HG02970 (cell line): Measurements from ENCODE around the gene HTRA3.

Experiments
- ATAC-seq: cut with Tn5 transposase; IDR thresholded peaks from one replicate; pipeline ENCODE4 v1.9.1; 2021; ENCODE audit warnings: mild to moderate bottlenecking, moderate library complexity, moderate number of reproducible peaks; ENCODE audit not compliant: unreplicated experiment, low FRiP score

The HTRA3 gene

GRCh38 chr4:8233672-8234484 is 35.7 kb upstream of the HTRA3 start:
- ATAC-seq: no peak

- no peak for ATAC-seq
Measured at GRCh38 chr4:8234715-8235114, 34.8 kb upstream of the HTRA3 start.

DNA sequence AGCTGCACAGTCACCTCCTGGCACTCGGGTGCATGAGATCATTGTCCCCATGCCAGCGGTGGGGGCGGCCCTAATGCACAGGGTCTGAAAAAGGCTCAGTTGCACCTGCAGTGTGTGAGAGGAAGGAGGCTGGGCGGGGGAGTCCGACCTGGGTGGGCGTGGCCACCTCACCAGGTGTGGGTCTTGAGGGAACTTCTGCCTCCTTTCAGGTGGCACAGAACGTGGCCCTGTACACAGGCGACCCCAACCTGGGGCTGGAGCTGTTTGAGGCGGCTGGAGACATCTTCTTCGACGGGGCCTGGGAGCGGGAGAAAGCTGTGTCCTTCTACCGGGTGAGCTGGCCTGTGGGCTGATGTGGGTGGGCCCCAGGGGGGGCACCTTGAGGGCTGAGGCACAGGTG is 34.3 kb upstream of the HTRA3 start:
- ATAC-seq: no peak

GRCh38 chr4:8235686-8236085 is 33.9 kb upstream of the HTRA3 start:
- no peak for ATAC-seq

DNA sequence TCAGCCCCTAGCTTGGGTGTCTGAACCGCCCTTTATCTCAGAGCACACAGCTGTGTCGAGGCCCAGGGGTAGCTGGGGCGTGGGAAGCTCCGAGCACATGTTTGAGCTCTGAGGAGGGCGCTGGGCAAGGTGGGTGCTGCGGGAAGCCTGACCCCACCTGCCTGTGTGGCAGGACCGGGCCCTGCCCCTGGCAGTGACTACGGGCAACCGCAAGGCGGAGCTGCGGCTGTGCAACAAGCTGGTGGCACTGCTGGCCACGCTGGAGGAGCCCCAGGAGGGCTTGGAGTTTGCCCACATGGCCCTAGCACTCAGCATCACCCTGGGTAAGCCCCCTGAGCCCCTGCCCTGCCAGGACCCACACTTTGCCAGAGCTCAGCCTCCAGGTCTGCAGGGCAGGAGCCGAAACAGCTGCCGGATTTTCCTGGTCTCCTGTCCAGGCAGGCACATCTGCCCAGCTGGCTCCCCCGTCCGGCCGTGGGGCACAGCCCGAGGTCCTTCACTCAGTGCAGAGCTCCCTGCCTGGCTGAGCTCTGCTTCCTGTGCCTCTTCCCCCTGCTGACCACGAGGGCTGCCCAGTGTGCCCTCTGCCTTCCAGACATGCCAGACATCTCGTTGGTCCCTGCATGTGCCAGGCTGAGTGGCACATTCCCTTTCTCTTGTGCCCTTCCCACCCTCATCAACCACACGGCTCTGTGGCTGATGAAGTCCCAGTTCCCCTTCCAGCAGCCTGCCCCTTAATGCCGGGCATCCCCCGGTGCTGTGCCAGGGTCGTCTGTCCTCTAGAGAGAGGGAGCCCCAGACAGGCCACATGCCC is 33.2 kb upstream of the HTRA3 start:
- no peak for ATAC-seq

GRCh38 chr4:8236920-8237195 is 32.7 kb upstream of the HTRA3 start:
- no peak for ATAC-seq

DNA sequence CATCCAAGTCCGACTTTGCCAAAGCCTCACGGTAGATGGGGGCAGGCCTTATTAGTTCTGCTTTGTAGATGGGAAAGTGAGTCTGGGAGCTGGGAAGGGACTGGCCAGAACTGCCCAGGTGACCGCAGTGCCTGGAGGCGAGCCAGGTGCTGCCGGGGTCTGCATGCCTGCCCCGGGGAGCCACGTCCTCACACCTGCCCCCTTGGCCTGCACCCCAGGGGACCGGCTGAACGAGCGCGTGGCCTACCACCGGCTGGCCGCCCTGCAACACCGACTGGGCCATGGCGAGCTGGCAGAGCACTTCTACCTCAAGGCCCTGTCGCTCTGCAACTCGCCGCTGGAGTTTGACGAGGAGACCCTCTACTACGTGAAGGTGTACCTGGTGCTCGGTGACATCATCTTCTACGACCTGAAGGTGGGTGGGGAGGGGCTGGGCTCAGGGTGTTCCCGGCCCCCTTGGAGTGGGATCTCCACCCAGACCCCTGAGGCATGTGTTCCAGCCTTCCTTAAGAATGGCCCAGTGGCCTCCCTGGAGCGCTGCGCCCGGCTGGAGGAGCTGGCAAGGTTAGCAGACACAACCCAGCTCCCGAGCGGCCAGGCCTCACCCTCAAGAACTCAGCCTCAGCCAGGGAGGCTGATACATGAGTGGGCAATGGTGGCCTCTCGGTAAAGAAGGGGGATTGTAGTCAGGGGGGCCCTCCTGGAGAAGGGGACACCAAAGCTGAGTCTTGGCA is 32.1 kb upstream of the HTRA3 start:
- no peak for ATAC-seq

GRCh38 chr4:8238036-8238511 is 31.5 kb upstream of the HTRA3 start:
- ATAC-seq: no peak

DNA sequence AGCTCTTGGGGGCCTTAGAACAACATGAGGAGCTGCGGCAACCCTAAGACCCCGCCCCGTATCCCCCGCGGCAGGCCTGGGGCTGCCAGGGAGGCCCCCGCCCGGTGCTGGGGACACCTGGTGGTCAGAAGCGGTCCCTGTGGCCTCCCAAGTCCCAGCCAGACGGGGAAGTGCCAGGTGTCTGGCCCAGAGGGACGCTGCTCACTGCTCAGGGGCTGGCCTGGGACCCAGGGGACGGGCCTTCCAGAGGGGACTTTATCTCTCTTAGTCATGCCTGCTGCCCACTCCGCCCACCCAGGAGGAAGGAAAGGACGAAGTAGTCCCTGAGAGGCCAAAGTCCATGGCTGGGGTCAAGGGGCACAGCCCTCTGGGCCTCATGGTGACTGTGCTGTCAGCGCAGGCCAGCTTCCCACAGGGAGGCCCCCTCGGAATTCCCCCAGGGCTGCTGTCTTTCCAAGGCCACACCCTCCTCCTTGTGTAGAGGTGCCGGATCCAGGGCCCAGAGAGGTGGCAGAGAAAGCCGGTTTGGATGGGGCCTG is 31.0 kb upstream of the HTRA3 start:
- no peak for ATAC-seq

GRCh38 chr4:8239226-8239625 is 30.3 kb upstream of the HTRA3 start:
- no peak for ATAC-seq

DNA sequence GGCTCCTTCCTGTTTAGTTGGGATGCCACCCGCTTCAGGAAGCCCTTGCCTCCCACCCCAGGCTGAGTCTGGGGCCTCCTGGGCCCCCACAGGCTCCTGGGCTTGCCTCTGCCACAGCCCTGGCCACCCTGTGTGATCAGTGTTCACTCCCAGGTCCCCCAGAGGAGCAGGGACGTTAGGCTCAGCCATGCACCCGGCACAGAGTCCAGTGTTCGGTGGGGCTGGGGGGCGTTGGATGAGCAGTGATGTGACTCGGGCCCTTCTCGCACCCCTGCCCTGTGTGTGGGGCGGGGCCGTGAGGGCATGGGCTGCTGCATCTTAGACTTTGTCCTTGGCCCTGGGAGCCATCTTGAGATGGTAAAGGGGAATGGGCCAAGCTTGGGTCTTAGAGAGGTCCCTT is 29.9 kb upstream of the HTRA3 start:
- no peak for ATAC-seq

DNA sequence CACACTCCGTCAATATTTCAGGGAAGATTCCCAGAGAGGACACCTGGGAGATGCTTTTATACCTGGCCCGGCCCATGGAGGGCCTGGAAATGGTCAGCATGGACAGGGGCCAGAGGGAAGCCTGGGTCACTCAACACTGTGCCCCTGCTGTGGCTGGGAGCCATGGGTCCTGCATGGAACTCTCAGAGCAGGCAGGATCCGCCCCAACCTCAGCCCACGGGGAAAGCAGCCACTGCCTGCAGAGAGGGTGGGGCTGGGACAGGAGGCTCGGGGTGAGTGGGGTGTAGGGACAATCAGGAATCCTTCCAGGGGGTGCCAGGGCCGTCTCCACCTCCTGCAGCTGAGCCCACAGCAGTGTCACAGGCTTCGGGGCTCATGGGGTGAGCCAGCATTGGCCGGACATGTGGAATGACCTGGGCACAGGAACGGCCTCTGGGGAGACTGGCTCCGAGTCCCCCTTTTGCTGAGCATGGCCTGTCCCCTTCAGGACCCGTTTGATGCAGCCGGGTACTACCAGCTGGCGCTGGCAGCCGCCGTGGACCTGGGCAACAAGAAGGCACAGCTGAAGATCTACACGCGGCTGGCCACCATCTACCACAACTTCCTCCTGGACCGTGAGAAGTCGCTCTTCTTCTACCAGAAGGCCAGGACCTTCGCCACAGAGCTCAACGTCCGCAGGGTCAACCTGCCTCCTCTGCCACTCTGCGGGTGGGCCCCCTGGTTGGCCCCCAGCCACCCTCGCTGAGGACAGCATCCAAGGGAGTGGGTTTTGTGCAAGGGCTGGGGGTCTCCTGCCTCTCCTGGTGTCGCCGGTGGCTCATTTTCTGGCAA is 29.1 kb upstream of the HTRA3 start:
- no peak for ATAC-seq

DNA sequence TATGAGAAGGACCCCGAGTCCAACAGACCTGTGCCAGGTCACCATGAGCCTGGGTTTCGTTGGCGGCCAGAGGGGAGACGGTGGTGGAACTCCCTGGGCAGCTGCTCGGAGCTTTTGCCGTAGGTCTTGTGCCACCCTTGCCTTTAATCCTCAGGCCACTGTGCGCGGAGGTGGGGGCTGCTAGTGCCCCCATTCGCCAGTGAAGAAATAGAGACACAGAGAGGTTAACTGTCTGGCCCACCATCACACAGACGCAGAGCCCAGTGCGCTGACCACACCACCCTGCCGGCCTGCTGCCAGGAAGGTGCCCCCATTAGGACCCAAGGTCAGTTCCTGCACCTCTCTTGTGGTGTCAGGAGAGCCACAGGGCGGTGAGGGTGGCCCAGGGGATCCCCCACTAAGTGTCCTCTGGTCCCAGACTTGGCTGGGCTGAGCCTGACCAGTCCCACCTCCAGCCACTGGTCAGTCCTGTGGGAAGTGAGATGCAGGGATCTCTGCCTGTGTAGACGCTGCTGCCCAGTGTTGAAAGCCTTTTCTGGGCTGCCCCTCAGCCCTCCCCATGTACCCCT is 28.3 kb upstream of the HTRA3 start:
- ATAC-seq: no peak

DNA sequence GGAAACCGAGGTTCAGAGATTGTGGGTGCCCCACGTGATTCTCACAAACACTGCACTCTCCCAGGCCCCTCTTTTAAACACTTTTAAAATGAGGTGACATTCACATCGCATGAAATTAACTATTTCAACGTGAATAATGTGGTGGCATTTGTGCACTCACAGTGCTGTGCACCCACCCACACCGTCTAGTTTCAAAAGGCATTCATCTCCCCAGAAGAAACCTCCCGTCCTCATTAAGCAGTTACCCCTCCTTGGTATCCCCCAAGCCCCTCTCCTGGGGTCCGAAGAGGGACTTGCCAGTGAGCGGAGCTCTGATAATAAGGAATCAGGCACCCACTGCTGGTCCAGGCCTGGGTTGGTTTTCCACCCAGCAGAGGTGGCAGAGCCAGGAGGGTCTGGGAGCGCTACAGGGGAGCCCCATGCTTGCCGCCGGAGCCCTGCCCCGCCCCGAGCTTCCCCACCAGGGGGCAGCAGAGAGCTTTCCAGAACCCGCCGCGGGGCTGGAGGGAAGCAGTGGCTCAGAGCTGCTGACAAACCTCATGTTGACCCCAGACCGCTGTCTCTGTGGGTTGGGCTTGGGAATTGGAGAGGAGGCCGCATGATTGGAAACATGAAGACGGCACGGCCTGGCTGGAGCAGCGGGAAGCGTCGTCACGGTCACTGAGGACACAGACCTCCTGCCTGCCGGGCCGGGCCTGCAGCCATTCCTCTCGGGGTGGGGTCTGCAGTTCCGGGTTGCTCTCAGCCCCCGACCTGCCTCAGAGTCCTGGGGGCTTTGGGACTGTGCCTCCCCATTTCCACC is 27.5 kb upstream of the HTRA3 start:
- ATAC-seq: no peak

- no peak for ATAC-seq
Measured at GRCh38 chr4:8242782-8243560, 26.6 kb upstream of the HTRA3 start.

- ATAC-seq: no peak
Measured at GRCh38 chr4:8244001-8244757, 25.4 kb upstream of the HTRA3 start.

- ATAC-seq: no peak
Measured at GRCh38 chr4:8244931-8245460, 24.6 kb upstream of the HTRA3 start.
